GM20431 (cell line): Measurements from ENCODE around the gene IQSEC1.

Experiments used
- in situ Hi-C: fragments of 300-500 bp; cut with MseI, MboI; formaldehyde crosslinking; loops from one replicate; pipeline ENCODE4 v1.15.0; 2020; ENCODE audit warnings: low sequenced_read_pairs; ENCODE audit not compliant: unreplicated experiment

The IQSEC1 gene

GRCh38 chr3:13073326-13074005, at the start of gene IQSEC1:
Gene IQSEC1, minus strand, starts transcription at chr3:13073429. Its CDS starts 415 bp downstream, at chr3:13073014.
- in situ Hi-C loops: no loop called here

DNA sequence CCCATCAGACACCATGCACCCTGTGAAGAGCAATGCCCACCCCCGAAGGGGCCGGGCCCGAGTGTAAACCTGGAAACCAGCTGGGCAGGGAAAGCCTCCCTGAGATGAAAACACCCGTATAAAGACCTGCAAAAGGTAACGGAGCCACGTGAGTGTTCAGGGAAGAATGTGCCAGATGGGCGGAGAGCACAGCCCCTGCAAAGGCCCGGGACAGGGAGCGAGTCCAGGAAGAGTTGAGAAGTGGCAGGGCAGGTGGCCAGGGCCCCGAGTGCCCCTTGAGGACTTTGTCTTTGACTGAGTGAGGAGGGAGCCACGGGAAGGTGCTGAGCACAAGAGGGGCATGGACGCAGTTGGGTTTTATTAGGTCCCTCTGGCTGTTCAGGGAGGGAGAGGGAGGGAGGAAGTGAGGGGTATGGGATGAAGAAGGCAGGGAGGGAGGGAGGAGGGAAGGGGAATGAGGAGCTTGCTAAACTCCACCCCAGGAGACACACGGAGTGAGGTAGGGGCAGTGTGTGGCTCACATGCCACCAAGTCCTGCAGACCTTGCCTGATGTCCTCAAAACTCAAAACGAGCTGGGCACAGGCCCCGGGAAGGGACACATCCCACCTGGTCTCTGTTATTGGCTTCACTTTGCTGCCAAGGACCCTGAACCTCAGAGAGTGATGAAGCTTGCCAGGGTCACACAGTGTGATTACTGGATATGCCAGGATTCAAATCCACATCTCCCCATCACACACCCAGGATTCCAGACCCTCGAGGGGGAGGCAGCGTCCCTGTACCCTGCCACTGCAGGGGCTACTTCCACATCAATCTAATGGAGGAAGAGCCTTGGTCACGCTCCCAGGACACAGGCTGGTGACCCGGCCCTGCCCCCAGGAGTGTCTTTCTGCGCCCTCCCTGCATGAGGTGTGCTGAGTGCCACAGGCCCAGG, 49.1 kb upstream of the IQSEC1 start:
- in situ Hi-C loops: no loop called here

- in situ Hi-C loops: no loop called here
Observed at GRCh38 chr3:13121553-13122001, 48.3 kb upstream of the IQSEC1 start.

DNA sequence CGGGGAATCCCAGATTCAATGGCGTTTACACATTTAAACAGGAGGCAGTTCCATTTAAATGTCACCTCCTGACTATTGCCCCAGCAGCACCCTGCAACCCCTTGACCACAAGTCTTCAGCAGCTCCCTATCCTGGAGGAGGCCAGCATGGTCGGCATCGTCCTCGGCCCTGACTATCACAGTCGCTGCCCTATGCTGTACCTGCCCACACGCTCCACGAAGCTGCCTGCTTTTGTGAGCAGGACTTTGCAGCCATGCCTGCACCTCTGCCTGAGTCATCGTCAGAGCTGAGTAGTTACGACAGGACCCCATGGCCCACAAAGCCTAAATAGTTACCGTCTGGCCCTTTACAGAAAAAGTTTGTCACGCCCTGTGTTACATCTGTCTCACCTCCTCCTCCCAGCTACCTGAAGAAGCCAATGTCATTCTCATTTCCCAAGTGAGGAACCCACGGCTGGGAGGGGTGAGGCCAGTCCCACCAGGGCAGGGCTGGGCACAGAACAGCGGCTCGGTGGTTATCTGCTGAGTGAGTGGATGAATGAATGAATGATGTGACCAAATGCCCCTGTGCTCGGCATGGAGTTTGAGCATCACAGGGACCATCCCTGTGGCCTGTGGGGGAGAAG, 47.8 kb upstream of the IQSEC1 start:
- in situ Hi-C loops: no loop called here

GRCh38 chr3:13120289-13120927, 47.2 kb upstream of the IQSEC1 start:
- in situ Hi-C loops: no loop called here

GRCh38 chr3:13119471-13120220, 46.4 kb upstream of the IQSEC1 start:
- in situ Hi-C loops: no loop called here

GRCh38 chr3:13116426-13116825, 43.2 kb upstream of the IQSEC1 start:
- in situ Hi-C loops: no loop called here

DNA sequence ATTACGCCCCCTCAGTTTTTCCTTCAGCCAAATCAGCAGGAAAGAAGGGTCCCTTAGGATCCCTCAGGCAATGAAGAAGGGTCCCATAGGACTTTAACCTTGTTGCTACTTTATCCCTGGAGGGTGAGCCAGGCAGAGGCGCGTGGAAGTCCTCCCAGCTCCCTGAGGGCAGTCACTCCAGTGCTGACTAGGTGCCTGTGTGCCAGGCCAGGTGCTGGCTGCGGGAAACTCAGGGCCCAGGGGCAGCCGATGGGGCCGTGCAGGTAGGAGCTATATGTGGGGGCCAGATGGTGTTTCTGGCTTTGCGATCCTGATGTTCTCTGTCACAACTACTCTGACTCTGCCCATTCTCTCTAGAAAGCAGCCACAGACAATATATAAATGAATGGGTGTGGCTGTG, 42.8 kb upstream of the IQSEC1 start:
- in situ Hi-C loops: no loop called here

DNA sequence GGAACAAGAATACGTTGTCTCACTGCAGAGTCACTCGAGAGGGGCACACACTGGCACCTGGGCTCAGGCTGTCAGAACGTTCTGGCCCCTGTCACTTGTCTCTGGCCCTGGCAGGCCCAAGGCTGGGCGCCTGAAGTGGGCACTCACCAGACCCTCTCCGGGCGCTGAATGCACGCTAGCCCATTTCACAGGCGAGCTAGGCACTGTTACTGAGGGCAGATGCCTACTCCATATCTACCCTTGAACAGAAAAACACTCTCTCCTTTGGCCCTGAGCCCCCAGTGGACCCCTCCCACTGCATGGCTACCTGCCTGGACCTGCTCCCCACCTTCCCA, 42.3 kb upstream of the IQSEC1 start:
- in situ Hi-C loops: no loop called here

DNA sequence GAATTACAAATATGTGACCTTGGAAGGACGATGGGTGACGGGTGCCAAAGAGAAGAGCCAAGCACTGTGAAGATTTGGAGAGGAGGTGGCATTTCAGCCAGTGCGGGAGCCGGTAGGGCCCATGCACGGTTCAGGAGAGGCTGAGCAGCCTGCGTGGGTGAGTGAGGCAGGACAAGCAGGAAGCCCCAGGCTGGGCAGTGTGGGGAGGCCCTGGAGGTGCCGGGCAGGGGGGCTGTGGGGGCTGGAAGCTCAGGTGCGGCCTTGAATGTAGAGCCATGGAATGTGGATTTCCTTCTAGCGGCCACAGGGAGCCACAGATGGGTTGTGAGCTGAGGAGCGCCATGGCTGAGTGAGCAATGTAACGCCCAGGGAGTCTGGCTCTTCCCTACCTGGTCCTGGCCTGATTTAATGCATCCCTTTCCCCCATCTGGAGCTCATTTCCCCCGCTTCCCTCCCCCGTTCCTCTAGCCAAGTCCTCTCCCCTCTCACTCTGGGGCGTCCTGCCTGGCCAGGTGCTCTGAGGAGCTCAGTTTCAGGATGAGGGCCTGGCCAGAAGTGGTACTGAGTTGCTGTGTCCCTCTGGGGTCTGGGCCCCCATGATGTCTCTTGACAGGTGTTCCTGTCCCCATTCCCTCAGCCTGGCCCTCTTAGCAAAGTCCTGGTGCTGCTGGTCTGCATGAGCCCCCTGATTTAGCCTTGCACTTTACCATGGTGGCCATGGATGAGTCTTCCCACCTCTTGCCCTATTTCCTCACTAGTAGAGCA, 41.8 kb upstream of the IQSEC1 start:
- in situ Hi-C loops: no loop called here

GRCh38 chr3:13113346-13114330, 40.4 kb upstream of the IQSEC1 start:
- in situ Hi-C loops: no loop called here

DNA sequence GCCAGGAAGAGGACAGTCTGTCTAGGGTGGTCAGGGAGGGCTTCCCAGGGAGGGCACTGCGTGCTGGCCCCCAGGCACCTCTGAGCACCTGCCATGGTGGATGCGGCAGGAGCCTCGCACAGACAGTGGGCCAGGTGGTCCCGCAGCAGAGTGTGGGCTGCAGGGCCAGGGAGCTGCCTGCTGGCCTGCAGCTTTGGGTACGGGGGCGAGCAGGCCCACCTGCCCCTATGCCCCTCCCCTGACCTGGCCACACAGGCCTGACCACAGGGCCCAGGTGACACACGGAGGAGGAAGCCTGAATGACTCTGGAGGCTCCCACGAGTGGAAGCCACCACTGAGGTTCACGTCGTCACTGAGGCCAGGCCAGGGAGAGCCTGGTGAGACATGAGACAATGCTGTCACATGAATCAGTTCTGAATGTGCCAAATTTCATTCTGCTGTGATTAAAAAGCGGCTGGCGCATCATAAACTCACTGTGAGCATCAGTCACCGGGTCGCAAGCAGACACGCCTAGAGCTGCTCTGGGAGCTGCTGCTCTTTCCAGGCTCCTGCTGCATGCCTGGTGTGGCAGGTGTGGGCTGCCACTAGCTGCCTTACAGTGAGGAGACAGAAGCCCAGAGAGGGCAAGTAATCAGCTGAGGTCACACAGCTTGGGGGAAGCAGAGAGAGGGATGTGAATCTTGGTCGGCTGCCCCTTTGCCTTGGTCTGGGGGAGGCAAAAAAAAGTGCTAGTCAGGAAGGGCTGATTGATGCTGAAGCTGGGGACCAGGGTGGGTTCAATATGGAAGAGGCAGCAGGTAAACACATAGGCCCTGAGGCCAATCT, 39.5 kb upstream of the IQSEC1 start:
- in situ Hi-C loops: no loop called here

- in situ Hi-C loops: no loop called here
Observed at GRCh38 chr3:13111873-13112520, 38.8 kb upstream of the IQSEC1 start.

DNA sequence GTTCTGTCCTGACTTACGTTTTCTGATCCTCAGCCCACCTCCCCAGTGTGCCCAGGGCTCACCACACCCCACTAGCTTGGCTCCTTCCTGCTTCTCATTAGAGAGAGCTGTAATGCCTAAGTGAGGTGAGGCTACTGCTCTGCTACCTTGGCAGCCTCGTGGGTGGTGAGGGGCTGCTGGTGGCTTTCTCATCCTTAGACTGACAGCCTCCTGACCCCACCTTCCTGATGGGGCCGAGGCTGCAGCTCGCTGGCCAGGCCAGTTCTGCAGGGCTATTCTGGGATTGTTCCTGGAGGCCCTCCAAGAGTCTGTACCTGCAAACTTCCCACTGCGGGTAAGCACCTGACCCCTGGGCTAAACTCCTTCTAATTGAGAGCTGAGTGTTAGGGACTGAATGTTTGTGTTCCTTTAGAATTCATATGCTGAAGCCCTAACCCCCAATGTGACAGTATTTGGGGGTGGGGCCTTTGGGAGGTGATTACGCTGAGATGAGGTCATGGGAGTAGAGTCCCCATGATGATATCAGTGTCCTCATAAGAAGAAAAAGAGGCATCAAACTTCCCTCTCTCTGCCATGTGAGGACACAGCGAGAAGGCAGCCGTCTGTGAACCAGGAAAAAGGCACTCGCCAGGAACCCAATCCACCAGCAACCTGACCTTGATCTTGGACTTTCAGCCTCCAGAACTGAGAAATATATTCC, 38.1 kb upstream of the IQSEC1 start:
- in situ Hi-C loops: no loop called here

GRCh38 chr3:13110678-13111116, 37.5 kb upstream of the IQSEC1 start:
- in situ Hi-C loops: no loop called here

DNA sequence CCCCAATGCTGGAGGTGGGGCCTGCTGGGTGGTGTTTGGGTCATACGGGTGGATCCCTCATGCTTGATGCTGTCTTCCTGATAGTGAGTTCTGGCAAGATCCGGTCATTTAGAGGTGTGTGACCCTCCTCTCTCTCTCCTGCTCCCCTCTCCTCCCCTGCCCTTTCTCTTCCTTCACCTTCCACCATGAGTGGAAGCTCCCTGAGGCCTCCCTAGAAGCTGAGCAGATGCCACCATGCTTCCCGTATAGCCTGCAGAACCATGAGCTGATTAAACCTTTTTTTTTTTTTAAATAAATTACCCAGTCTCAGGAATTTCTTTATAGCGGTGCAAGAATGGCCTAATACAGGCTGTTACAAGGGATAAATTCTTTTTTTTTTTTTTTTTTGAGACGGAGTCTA, 36.3 kb upstream of the IQSEC1 start:
- in situ Hi-C loops: no loop called here
